ENCODE measurements around the gene FASTKD3.

The FASTKD3 gene

GRCh38 chr5:7823594-7823993, 45.2 kb downstream of the FASTKD3 start:
- no peak overlapping the region for H2AFZ ChIP-seq (ENCODE audit: low read length)
- no peak overlapping the region for H3K4me3 ChIP-seq (ENCODE audit: low read depth, low read length, poor library complexity, severe bottlenecking)
- H3K27ac ChIP-seq (ENCODE audit: low read depth, low read length, poor library complexity, severe bottlenecking) = no peak overlapping the region
- no peak overlapping the region for H3K4me2 ChIP-seq (ENCODE audit: low read length)
- H4K20me1 ChIP-seq (ENCODE audit: insufficient read depth, low read length) = no peaks in the 10 kb centered on the region
- H3K79me2 ChIP-seq (ENCODE audit: insufficient read depth, low read length) = no peaks in the 10 kb centered on the region
- no peaks in the 10 kb centered on the region for H3K36me3 ChIP-seq (ENCODE audit: insufficient read depth, low read length)
- H3F3A ChIP-seq (ENCODE audit: insufficient read depth, low read length) = no peaks in the 10 kb centered on the region
- H3K9me2 ChIP-seq (ENCODE audit: low read depth, low read length) = no peaks in the 10 kb centered on the region
- 0 out of 2 replicates have a peak, but pooled peaks cover 4% of the 10 kb centered on the region for H3K27me3 ChIP-seq (ENCODE audit: insufficient read depth, low read length)
- no peaks in the 10 kb centered on the region for H3K9me3 ChIP-seq (ENCODE audit: low read length)
- H3K9ac ChIP-seq (ENCODE audit: low read length) = no peak overlapping the region
- TF ChIP-seq CTCF (IDR thresholded peaks at IDR 0.05; ENCODE audit: low read length) = no peak
- TF ChIP-seq EZH2 (IDR thresholded peaks at IDR 0.05; ENCODE audit: borderline replicate concordance, low read length) = no peak
- no peaks in the 10 kb centered on the region for H3K4me1 ChIP-seq (ENCODE audit: insufficient read depth, low read length, severe bottlenecking)

- Histone ChIP-seq H3K27me3 (ENCODE audit: insufficient read depth, low read length) (0 out of 2 replicates have a peak, but pooled peaks cover 4% of the 10 kb centered on the region), H3K36me3 (ENCODE audit: insufficient read depth, low read length) (no peaks in the 10 kb centered on the region), H3F3A (ENCODE audit: insufficient read depth, low read length) (no peaks in the 10 kb centered on the region)
Observed at GRCh38 chr5:7822449-7822848, 46.4 kb downstream of the FASTKD3 start.

GRCh38 chr5:7816535-7816901, 52.3 kb downstream of the FASTKD3 start:
- Histone ChIP-seq H3K9me3 (ENCODE audit: low read length) (no peaks in the 10 kb centered on the region), H3K9me2 (ENCODE audit: low read depth, low read length) (no peaks in the 10 kb centered on the region), H4K20me1 (ENCODE audit: insufficient read depth, low read length) (no peaks in the 10 kb centered on the region), H3F3A (ENCODE audit: insufficient read depth, low read length) (no peaks in the 10 kb centered on the region), H3K4me1 (ENCODE audit: insufficient read depth, low read length, severe bottlenecking) (no peaks in the 10 kb centered on the region), H3K4me3 (ENCODE audit: low read depth, low read length, poor library complexity, severe bottlenecking) (no peak overlapping the region), H3K9ac (ENCODE audit: low read length) (no peak overlapping the region), H3K4me2 (ENCODE audit: low read length) (no peak overlapping the region), H3K27ac (ENCODE audit: low read depth, low read length, poor library complexity, severe bottlenecking) (no peak overlapping the region), H3K27me3 (ENCODE audit: insufficient read depth, low read length) (no peaks in the 10 kb centered on the region), H3K36me3 (ENCODE audit: insufficient read depth, low read length) (no peaks in the 10 kb centered on the region), H2AFZ (ENCODE audit: low read length) (no peak overlapping the region), H3K79me2 (ENCODE audit: insufficient read depth, low read length) (no peaks in the 10 kb centered on the region)
- no peak for TF ChIP-seq CTCF (IDR thresholded peaks at IDR 0.05; ENCODE audit: low read length)
- no peak for TF ChIP-seq EZH2 (IDR thresholded peaks at IDR 0.05; ENCODE audit: borderline replicate concordance, low read length)

More at GRCh38 chr5:7822449-7822848, 46.4 kb downstream of the FASTKD3 start:
- Histone ChIP-seq H2AFZ (ENCODE audit: low read length) (no peak overlapping the region), H3K27ac (ENCODE audit: low read depth, low read length, poor library complexity, severe bottlenecking) (no peak overlapping the region), H3K9me2 (ENCODE audit: low read depth, low read length) (no peaks in the 10 kb centered on the region), H4K20me1 (ENCODE audit: insufficient read depth, low read length) (no peaks in the 10 kb centered on the region), H3K79me2 (ENCODE audit: insufficient read depth, low read length) (no peaks in the 10 kb centered on the region), H3K9ac (ENCODE audit: low read length) (no peak overlapping the region), H3K4me1 (ENCODE audit: insufficient read depth, low read length, severe bottlenecking) (no peaks in the 10 kb centered on the region), H3K9me3 (ENCODE audit: low read length) (no peaks in the 10 kb centered on the region), H3K4me3 (ENCODE audit: low read depth, low read length, poor library complexity, severe bottlenecking) (no peak overlapping the region), H3K4me2 (ENCODE audit: low read length) (no peak overlapping the region)
- TF ChIP-seq EZH2 (IDR thresholded peaks at IDR 0.05; ENCODE audit: borderline replicate concordance, low read length) (no peak), CTCF (IDR thresholded peaks at IDR 0.05; ENCODE audit: low read length) (no peak)
